HCT116 (cell line): ENCODE results near the gene IL1RAPL2. TPM values are rescaled to one million over a fixed set of nuclear protein-coding genes. Genes with fewer than 3 reads are reported as not detected.

ENCODE experiments used
- ATAC-seq: fragments of 200-7000 bp; cut with Tn5 transposase; 2 replicates; pipeline ENCODE4 v1.9.1; 2020; ENCODE audit warnings: mild to moderate bottlenecking, moderate library complexity
- BruUV-seq: library from RNA; stranded (reverse); fragments of 400-500 nt; replicated peaks from 2 replicates; lab custom pipeline; 2021; lab: Mats Ljungman, UMichigan
- CTCF ChIA-PET: fragments of 300-600 bp; sonication (Branson Sonifier 250); formaldehyde crosslinking; loops from one replicate; lab custom pipeline; 2021; ENCODE audit warnings: antibody characterized with exemption; lab: Charles Lee
- POLR2A ChIA-PET: fragments of 300-600, 350-600 bp; sonication (Branson Sonifier 250); formaldehyde crosslinking; loops from one replicate; lab custom pipeline; 2021; ENCODE audit warnings: antibody characterized with exemption; lab: Charles Lee
- RAD21 ChIA-PET, 2 experiments: fragments of 300-600 bp; sonication (Branson Sonifier 250); formaldehyde crosslinking; loops; one replicate each; lab custom pipeline; 2023; ENCODE audit warnings: low total read pairs in 2 of 2; ENCODE audit not compliant: uncharacterized antibody in 2 of 2, unreplicated experiment in 2 of 2, low non-redundant PET in 1 of 2; lab: Charles Lee
- DNase-seq: peaks from one replicate; pipeline ENCODE4 v3.0.0-alpha.2; 2010; ENCODE audit warnings: low read depth, low spot score
- H2AFZ ChIP-seq: fragments of 200-600 bp; shearing (Covaris generic), sonication (generic); 2 replicates; pipeline ENCODE4 v1.6.1; 2017; ENCODE audit warnings: low read depth, mixed run types, mixed read lengths, antibody characterized with exemption, low read length; ENCODE audit not compliant: poor library complexity, severe bottlenecking
- H3K27ac ChIP-seq: 2 replicates; pipeline ENCODE4 v1.5.1; 2012; ENCODE audit warnings: low read depth, low read length
- H3K27me3 ChIP-seq: fragments of 200-600 bp; sonication (generic); 2 replicates; pipeline ENCODE4 v1.6.1; 2016; ENCODE audit warnings: mixed run types, low read length, mixed read lengths; ENCODE audit not compliant: insufficient read depth
- H3K36me3 ChIP-seq, 2 experiments: fragments of 200-500 bp in 1 of 2; fragments of 200-600 bp in 1 of 2; sonication (Bioruptor generic) in 1 of 2; sonication (generic) in 1 of 2; 2 replicates each; pipeline versions ENCODE4 v1.5.1 to v1.6.1; 2014 to 2016; ENCODE audit warnings: low read length in 2 of 2, inconsistent platforms in 1 of 2, mixed read lengths in 1 of 2, mixed run types in 1 of 2; ENCODE audit not compliant: insufficient read depth in 2 of 2, control insufficient read depth in 1 of 2
- H3K4me1 ChIP-seq, 2 experiments: fragments of 200-600 bp in 1 of 2; sonication (generic) in 1 of 2; 2 replicates each; pipeline versions ENCODE4 v1.5.1 to v1.6.1; 2012 to 2017; ENCODE audit warnings: low read length in 2 of 2, inconsistent platforms in 1 of 2, mild to moderate bottlenecking in 1 of 2, mixed read lengths in 1 of 2, mixed run types in 1 of 2, moderate library complexity in 1 of 2; ENCODE audit not compliant: insufficient read depth in 2 of 2, control insufficient read depth in 1 of 2
- H3K4me2 ChIP-seq: fragments of 200-600 bp; sonication (generic); 2 replicates; pipeline ENCODE4 v1.6.1; 2017; ENCODE audit warnings: mixed run types, low read length, mixed read lengths
- H3K4me3 ChIP-seq, 2 experiments: fragments of 200-600 bp in 1 of 2; sonication (generic) in 1 of 2; replicated peaks in 1 of 2; 2 replicates each; pipeline ENCODE4 v1.5.1; 2011 to 2016; ENCODE audit warnings: low read length in 2 of 2, control low read depth in 1 of 2, low read depth in 1 of 2, mild to moderate bottlenecking in 1 of 2, mixed read lengths in 1 of 2, mixed run types in 1 of 2
- H3K79me2 ChIP-seq: fragments of 200-600 bp; sonication (generic); 2 replicates; pipeline ENCODE4 v1.6.1; 2017; ENCODE audit warnings: mild to moderate bottlenecking, mixed run types, low read length, moderate library complexity, mixed read lengths; ENCODE audit not compliant: insufficient read depth
- H3K9ac ChIP-seq: fragments of 200-600 bp; sonication (generic); 2 replicates; pipeline ENCODE4 v1.6.1; 2016; ENCODE audit warnings: low read length, mixed read lengths
- H3K9me2 ChIP-seq: fragments of 200-600 bp; sonication (generic), shearing (Covaris generic); 2 replicates; pipeline ENCODE4 v1.6.1; 2017; ENCODE audit warnings: mixed run types, mild to moderate bottlenecking, moderate library complexity; ENCODE audit not compliant: insufficient read depth
- H3K9me3 ChIP-seq, 2 experiments: fragments of 200-500 bp in 1 of 2; fragments of 200-600 bp in 1 of 2; sonication (Bioruptor generic) in 1 of 2; sonication (generic) in 1 of 2; 2 replicates each; pipeline ENCODE4 v1.6.1; 2014 to 2017; ENCODE audit warnings: low read length in 2 of 2, mixed read lengths in 2 of 2, inconsistent platforms in 1 of 2, low read depth in 1 of 2, mild to moderate bottlenecking in 1 of 2, mixed run types in 1 of 2, moderate library complexity in 1 of 2; ENCODE audit not compliant: control insufficient read depth in 1 of 2, insufficient read depth in 1 of 2
- H4K20me1 ChIP-seq: fragments of 200-600 bp; sonication (generic), shearing (Covaris generic); 2 replicates; pipeline ENCODE4 v1.6.1; 2017; ENCODE audit warnings: mixed run types, mild to moderate bottlenecking, moderate library complexity; ENCODE audit not compliant: insufficient read depth
- CBX3 ChIP-seq: IDR thresholded peaks from 2 replicates; pipeline ENCODE4 v1.6.1; 2012; ENCODE audit warnings: low read depth
- CEBPB ChIP-seq: IDR thresholded peaks from 2 replicates; pipeline ENCODE4 v1.6.1; 2012; ENCODE audit warnings: low read depth
- EGR1 ChIP-seq: IDR thresholded peaks from 2 replicates; pipeline ENCODE4 v1.6.1; 2012; ENCODE audit warnings: low read depth
- ELF1 ChIP-seq: IDR thresholded peaks from 2 replicates; pipeline ENCODE4 v1.6.1; 2012; ENCODE audit warnings: low read depth, borderline replicate concordance
- FOSL1 ChIP-seq: IDR thresholded peaks from 2 replicates; pipeline ENCODE4 v1.6.1; 2012; ENCODE audit warnings: low read depth
- JUND ChIP-seq: IDR thresholded peaks from 2 replicates; pipeline ENCODE4 v1.6.1; 2012
- MAX ChIP-seq: IDR thresholded peaks from 2 replicates; pipeline ENCODE4 v1.6.1; 2012
- POLR2AphosphoS5 ChIP-seq: IDR thresholded peaks from 2 replicates; pipeline ENCODE4 v1.6.1; 2011; ENCODE audit warnings: mild to moderate bottlenecking, low read depth, low read length, moderate library complexity
- RAD21 ChIP-seq: IDR thresholded peaks from 2 replicates; pipeline ENCODE4 v1.6.1; 2012; ENCODE audit warnings: low read depth, mild to moderate bottlenecking
- SIN3A ChIP-seq: IDR thresholded peaks from 2 replicates; pipeline ENCODE4 v1.6.1; 2012; ENCODE audit warnings: low read depth
- SP1 ChIP-seq: IDR thresholded peaks from 2 replicates; pipeline ENCODE4 v1.6.1; 2012; ENCODE audit warnings: low read depth
- YY1 ChIP-seq: IDR thresholded peaks from 2 replicates; pipeline ENCODE4 v1.6.1; 2011; ENCODE audit warnings: low read length, low read depth, moderate library complexity, mild to moderate bottlenecking; ENCODE audit not compliant: insufficient replicate concordance; ENCODE audit errors: extremely low read depth
- ZFX ChIP-seq: fragments of 450-650 bp; IDR thresholded peaks from 2 replicates; pipeline ENCODE4 v1.6.1; 2017
- intact Hi-C: fragments of 100-400 bp; cut with micrococcal nuclease; formaldehyde crosslinking; loops from 2 replicates; pipeline ENCODE4 v1.10.0; 2022
- total RNA-seq: library from RNA; stranded (reverse); gene quantifications from one replicate; pipeline ENCODE4 v1.2.1, GENCODE V29; 2021; ENCODE audit not compliant: unreplicated experiment
- TF ChIP-seq, protein P1 (sequence below): IDR thresholded peaks from 2 replicates; pipeline ENCODE4 v1.6.1; 2011; ENCODE audit warnings: mild to moderate bottlenecking, low read length, moderate library complexity; ENCODE audit not compliant: insufficient replicate concordance; ENCODE audit errors: extremely low read depth
- TF ChIP-seq, protein P2 (sequence below): IDR thresholded peaks from 2 replicates; pipeline ENCODE4 v1.6.1; 2012

The IL1RAPL2 gene
- total RNA-seq, 1 experiment from 2014 or later: not detected

GRCh38 chrX:104877504-104877903 is 311.5 kb downstream of the IL1RAPL2 start:
- CTCF ChIA-PET: no interaction called here
- no TSS peak for BruUV-seq

More at GRCh38 chrX:104877504-104877903, 311.5 kb downstream of the IL1RAPL2 start:
- ChIA-PET POLR2A (no interaction called here), RAD21 (no interaction called here)
- TF ChIP-seq POLR2AphosphoS5 (no peak), CEBPB (no peak), SP1 (no peak), JUND (no peak), RAD21 (no peak), YY1 (no peak), EGR1 (no peak), MAX (no peak), ELF1 (no peak), ZFX (no peak), SIN3A (no peak), CBX3 (no peak), FOSL1 (no peak)
- TF ChIP-seq, protein P1, sequence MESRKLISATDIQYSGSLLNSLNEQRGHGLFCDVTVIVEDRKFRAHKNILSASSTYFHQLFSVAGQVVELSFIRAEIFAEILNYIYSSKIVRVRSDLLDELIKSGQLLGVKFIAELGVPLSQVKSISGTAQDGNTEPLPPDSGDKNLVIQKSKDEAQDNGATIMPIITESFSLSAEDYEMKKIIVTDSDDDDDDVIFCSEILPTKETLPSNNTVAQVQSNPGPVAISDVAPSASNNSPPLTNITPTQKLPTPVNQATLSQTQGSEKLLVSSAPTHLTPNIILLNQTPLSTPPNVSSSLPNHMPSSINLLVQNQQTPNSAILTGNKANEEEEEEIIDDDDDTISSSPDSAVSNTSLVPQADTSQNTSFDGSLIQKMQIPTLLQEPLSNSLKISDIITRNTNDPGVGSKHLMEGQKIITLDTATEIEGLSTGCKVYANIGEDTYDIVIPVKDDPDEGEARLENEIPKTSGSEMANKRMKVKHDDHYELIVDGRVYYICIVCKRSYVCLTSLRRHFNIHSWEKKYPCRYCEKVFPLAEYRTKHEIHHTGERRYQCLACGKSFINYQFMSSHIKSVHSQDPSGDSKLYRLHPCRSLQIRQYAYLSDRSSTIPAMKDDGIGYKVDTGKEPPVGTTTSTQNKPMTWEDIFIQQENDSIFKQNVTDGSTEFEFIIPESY: no peak
- TF ChIP-seq, protein P2, sequence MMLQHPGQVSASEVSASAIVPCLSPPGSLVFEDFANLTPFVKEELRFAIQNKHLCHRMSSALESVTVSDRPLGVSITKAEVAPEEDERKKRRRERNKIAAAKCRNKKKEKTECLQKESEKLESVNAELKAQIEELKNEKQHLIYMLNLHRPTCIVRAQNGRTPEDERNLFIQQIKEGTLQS: no peak
- no peak overlapping the region for H3K27ac ChIP-seq
- no peak overlapping the region for H3K4me3 ChIP-seq
- no peaks in the 10 kb centered on the region for H3K27me3 ChIP-seq
- H3K4me1 ChIP-seq: no peaks in the 10 kb centered on the region
- H3K9me3 ChIP-seq: no peaks in the 10 kb centered on the region
- H3K36me3 ChIP-seq: no peaks in the 10 kb centered on the region
- no peak overlapping the region for H2AFZ ChIP-seq
- H3K4me2 ChIP-seq: no peak overlapping the region
- ATAC-seq (no peak), DNase-seq (no peak)
- H3K9me2 ChIP-seq: no peaks in the 10 kb centered on the region
- no peak overlapping the region for H3K9ac ChIP-seq
- H4K20me1 ChIP-seq: no peaks in the 10 kb centered on the region
- H3K79me2 ChIP-seq: no peaks in the 10 kb centered on the region
- intact Hi-C loops: no loop called here
